GM19395 (cell line): ENCODE data around the gene DGKE.

Experiments
- ATAC-seq: cut with Tn5 transposase; IDR thresholded peaks from one replicate; pipeline ENCODE4 v1.9.1; 2021; ENCODE audit warnings: mild to moderate bottlenecking, moderate library complexity; ENCODE audit not compliant: unreplicated experiment

Gene DGKE

GRCh38 chr17:56887552-56888467, 53.9 kb downstream of the DGKE start:
- ATAC-seq = no peak

GRCh38 chr17:56890390-56890789, 56.4 kb downstream of the DGKE start:
- no peak for ATAC-seq

GRCh38 chr17:56890906-56891674, 57.1 kb downstream of the DGKE start:
- ATAC-seq = no peak

GRCh38 chr17:56891751-56892150, 57.8 kb downstream of the DGKE start:
- no peak for ATAC-seq

GRCh38 chr17:56892333-56892732, 58.4 kb downstream of the DGKE start:
- no peak for ATAC-seq

GRCh38 chr17:56893503-56893902, 59.6 kb downstream of the DGKE start:
- ATAC-seq = no peak

GRCh38 chr17:56894859-56895455, 61.0 kb downstream of the DGKE start:
- no peak for ATAC-seq

- ATAC-seq = no peak
These were observed 62.4 kb downstream of the DGKE start for GRCh38 chr17:56896217-56896967.

GRCh38 chr17:56896968-56897359, 63.0 kb downstream of the DGKE start:
- no peak for ATAC-seq

- ATAC-seq = peak; percentile 80
These were observed 63.9 kb downstream of the DGKE start for GRCh38 chr17:56897646-56898424.

- ATAC-seq = no peak
These were observed 64.9 kb downstream of the DGKE start for GRCh38 chr17:56898874-56899273.

- no peak for ATAC-seq
These were observed 65.5 kb downstream of the DGKE start for GRCh38 chr17:56899403-56899802.

GRCh38 chr17:56902348-56902747, 68.4 kb downstream of the DGKE start:
- no peak for ATAC-seq

- ATAC-seq = no peak
These were observed 69.6 kb downstream of the DGKE start for GRCh38 chr17:56903560-56903959.

- ATAC-seq = peak; percentile 91
These were observed 74.1 kb downstream of the DGKE start for GRCh38 chr17:56908001-56908542.

- no peak for ATAC-seq
These were observed 76.0 kb downstream of the DGKE start for GRCh38 chr17:56909742-56910508.

- ATAC-seq = no peak
These were observed 76.7 kb downstream of the DGKE start for GRCh38 chr17:56910509-56911235.
